HepG2 (cell line): Measurements from ENCODE around the gene CBX2. TPM values are rescaled to one million over a fixed set of nuclear protein-coding genes. Genes with fewer than 3 reads are reported as not detected.
A peak's percentile ranks its signal among the peaks of the same experiment; 100 is the strongest.

Experiments used
- ARID2 ChIP-seq: sonication (generic); formaldehyde crosslinking; IDR thresholded peaks from 2 replicates; pipeline ENCODE4 v1.8.1; 2022; ENCODE audit warnings: mild to moderate bottlenecking, missing genetic modification reagents, borderline replicate concordance
- BORCS8-MEF2B ChIP-seq: sonication (generic); formaldehyde crosslinking; IDR thresholded peaks from 2 replicates; pipeline ENCODE4 v1.8.0; 2022; ENCODE audit warnings: mild to moderate bottlenecking, missing genetic modification reagents
- CENPT ChIP-seq: sonication (generic); formaldehyde crosslinking; IDR thresholded peaks from 2 replicates; pipeline ENCODE4 v1.8.0; 2022; ENCODE audit warnings: low read depth, mild to moderate bottlenecking, moderate library complexity, missing genetic modification reagents
- EZH2 ChIP-seq: conservative IDR thresholded peaks from 2 replicates; pipeline ENCODE4 v1.6.1; 2012; ENCODE audit warnings: mild to moderate bottlenecking, low read depth, low read length, moderate library complexity
- HOXA7 ChIP-seq: sonication (generic); formaldehyde crosslinking; IDR thresholded peaks from 2 replicates; pipeline ENCODE4 v1.8.1; 2022; ENCODE audit warnings: mild to moderate bottlenecking, missing genetic modification reagents, moderate library complexity
- KDM5B ChIP-seq: sonication (generic); formaldehyde crosslinking; IDR thresholded peaks from 2 replicates; pipeline ENCODE4 v1.4.0; 2020; ENCODE audit warnings: missing genetic modification reagents, mild to moderate bottlenecking, borderline replicate concordance
- MAX ChIP-seq: IDR thresholded peaks from 2 replicates; pipeline ENCODE4 v1.6.1; 2012; ENCODE audit warnings: inconsistent platforms
- NR3C1 ChIP-seq: sonication (generic); formaldehyde crosslinking; IDR thresholded peaks from 2 replicates; pipeline ENCODE4 v1.4.0; 2020; ENCODE audit warnings: missing genetic modification reagents
- RORA ChIP-seq: sonication (generic); formaldehyde crosslinking; IDR thresholded peaks from 2 replicates; pipeline ENCODE4 v1.5.0; 2020; ENCODE audit warnings: mild to moderate bottlenecking, missing genetic modification reagents, moderate library complexity
- SAFB2 ChIP-seq: sonication (generic); formaldehyde crosslinking; IDR thresholded peaks from 2 replicates; pipeline ENCODE4 v1.5.1; 2020; ENCODE audit warnings: missing genetic modification reagents, low read depth, mild to moderate bottlenecking, borderline replicate concordance
- TAF1 ChIP-seq: sonication (generic); formaldehyde crosslinking; IDR thresholded peaks from 2 replicates; pipeline ENCODE4 v1.4.0; 2020; ENCODE audit warnings: missing genetic modification reagents
- ZFP41 ChIP-seq: sonication (generic); formaldehyde crosslinking; IDR thresholded peaks from 2 replicates; pipeline ENCODE4 v1.4.0; 2020; ENCODE audit warnings: mild to moderate bottlenecking, missing genetic modification reagents, borderline replicate concordance
- ZFYVE20 ChIP-seq: sonication (generic); formaldehyde crosslinking; IDR thresholded peaks from 2 replicates; pipeline ENCODE4 v1.8.0; 2023; ENCODE audit warnings: low read depth, mild to moderate bottlenecking, moderate library complexity, missing genetic modification reagents, borderline replicate concordance
- ZHX1 ChIP-seq: sonication (generic); formaldehyde crosslinking; IDR thresholded peaks from 2 replicates; pipeline ENCODE4 v1.8.1; 2022; ENCODE audit warnings: low read depth, mild to moderate bottlenecking, missing genetic modification reagents
- ZNF207 ChIP-seq: fragments of 450-650 bp; IDR thresholded peaks from 2 replicates; pipeline ENCODE4 v1.6.1; 2016; ENCODE audit warnings: antibody characterized with exemption, borderline replicate concordance
- polyA plus RNA-seq, 8 experiments: library from polyadenylated mRNA; depleted of rRNA in 3 of 8; stranded (reverse) in 7 of 8; unstranded in 1 of 8; fragments of >200 nt; fragmentation: Illumina TruSeq in 4 of 8; extraction: Trizol in 4 of 8; gene quantifications; 2 replicates each; pipeline versions ENCODE4 v1.2.1 to v1.2.3, GENCODE V29; 2011 to 2016; ENCODE audit warnings: low read depth in 4 of 8, missing spikeins in 1 of 8, mixed read lengths in 1 of 8; ENCODE audit not compliant: insufficient read depth in 1 of 8
- total RNA-seq, 5 experiments: library from RNA; depleted of rRNA; stranded (reverse); fragments of >200 nt; fragmentation: Illumina TruSeq; extraction: Trizol; gene quantifications; 2 replicates each; pipeline ENCODE4 v1.2.3, GENCODE V29; 2016; ENCODE audit warnings: low read depth in 1 of 5
- TF ChIP-seq, protein P1 (sequence below): sonication (generic); formaldehyde crosslinking; IDR thresholded peaks from 2 replicates; pipeline ENCODE4 v1.8.0; 2022; ENCODE audit warnings: mild to moderate bottlenecking, missing genetic modification reagents, moderate library complexity
- TF ChIP-seq, protein P2 (sequence below), 2 experiments: sonication (generic) in 1 of 2; formaldehyde crosslinking in 1 of 2; IDR thresholded peaks; 2 replicates each; pipeline versions ENCODE4 v1.4.0 to v1.6.1; 2016 to 2020; ENCODE audit warnings: borderline replicate concordance in 1 of 2, low read depth in 1 of 2, mild to moderate bottlenecking in 1 of 2, missing genetic modification reagents in 1 of 2
- TF ChIP-seq, protein P3 (sequence below): sonication (generic); formaldehyde crosslinking; IDR thresholded peaks from 2 replicates; pipeline ENCODE4 v1.5.0; 2020; ENCODE audit warnings: missing genetic modification reagents
- TF ChIP-seq, protein P4 (sequence below): sonication (generic); formaldehyde crosslinking; IDR thresholded peaks from 2 replicates; pipeline ENCODE4 v1.4.0; 2020; ENCODE audit warnings: missing genetic modification reagents

The CBX2 gene
- total and polyA plus RNA-seq, 2 of the 13 experiments (the other 11 are each of a cell fraction or from before 2014, with no cell fraction given), result 14.5 to 31.1 TPM

GRCh38 chr17:79742951-79743476, 34.9 kb upstream of the CBX2 start (continued):
- TF ChIP-seq ZHX1 (0 out of 2 replicates have a peak, but pooled peaks have one; percentile 40), MAX (peak; percentile 78), KDM5B (CRISPR knock-in tag) (peak; percentile 88), HOXA7 (no peak), ZNF207 (no peak), TAF1 (CRISPR knock-in tag) (peak; percentile 50), NR3C1 (no peak), BORCS8-MEF2B (CRISPR knock-in tag) (no peak; the same call in 1 of the 2 replicates), EZH2 (no peak), ZFP41 (no peak), RORA (no peak), ZFYVE20 (CRISPR knock-in tag) (no peak), SAFB2 (CRISPR knock-in tag) (no peak; the same call in 1 of the 2 replicates), ARID2 (no peak), CENPT (no peak)
- TF ChIP-seq, protein P1, sequence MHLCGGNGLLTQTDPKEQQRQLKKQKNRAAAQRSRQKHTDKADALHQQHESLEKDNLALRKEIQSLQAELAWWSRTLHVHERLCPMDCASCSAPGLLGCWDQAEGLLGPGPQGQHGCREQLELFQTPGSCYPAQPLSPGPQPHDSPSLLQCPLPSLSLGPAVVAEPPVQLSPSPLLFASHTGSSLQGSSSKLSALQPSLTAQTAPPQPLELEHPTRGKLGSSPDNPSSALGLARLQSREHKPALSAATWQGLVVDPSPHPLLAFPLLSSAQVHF (CRISPR knock-in tag), result no peak
- TF ChIP-seq, protein P2, sequence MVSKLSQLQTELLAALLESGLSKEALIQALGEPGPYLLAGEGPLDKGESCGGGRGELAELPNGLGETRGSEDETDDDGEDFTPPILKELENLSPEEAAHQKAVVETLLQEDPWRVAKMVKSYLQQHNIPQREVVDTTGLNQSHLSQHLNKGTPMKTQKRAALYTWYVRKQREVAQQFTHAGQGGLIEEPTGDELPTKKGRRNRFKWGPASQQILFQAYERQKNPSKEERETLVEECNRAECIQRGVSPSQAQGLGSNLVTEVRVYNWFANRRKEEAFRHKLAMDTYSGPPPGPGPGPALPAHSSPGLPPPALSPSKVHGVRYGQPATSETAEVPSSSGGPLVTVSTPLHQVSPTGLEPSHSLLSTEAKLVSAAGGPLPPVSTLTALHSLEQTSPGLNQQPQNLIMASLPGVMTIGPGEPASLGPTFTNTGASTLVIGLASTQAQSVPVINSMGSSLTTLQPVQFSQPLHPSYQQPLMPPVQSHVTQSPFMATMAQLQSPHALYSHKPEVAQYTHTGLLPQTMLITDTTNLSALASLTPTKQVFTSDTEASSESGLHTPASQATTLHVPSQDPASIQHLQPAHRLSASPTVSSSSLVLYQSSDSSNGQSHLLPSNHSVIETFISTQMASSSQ (IDR thresholded peaks at IDR 0.05; ENCODE audit: low read depth), result no peak
- TF ChIP-seq, protein P2 (CRISPR knock-in tag; IDR thresholded peaks at IDR 0.05; ENCODE audit: borderline replicate concordance), result peak; percentile 49; the same call in 1 of the 2 replicates
- TF ChIP-seq, protein P3, sequence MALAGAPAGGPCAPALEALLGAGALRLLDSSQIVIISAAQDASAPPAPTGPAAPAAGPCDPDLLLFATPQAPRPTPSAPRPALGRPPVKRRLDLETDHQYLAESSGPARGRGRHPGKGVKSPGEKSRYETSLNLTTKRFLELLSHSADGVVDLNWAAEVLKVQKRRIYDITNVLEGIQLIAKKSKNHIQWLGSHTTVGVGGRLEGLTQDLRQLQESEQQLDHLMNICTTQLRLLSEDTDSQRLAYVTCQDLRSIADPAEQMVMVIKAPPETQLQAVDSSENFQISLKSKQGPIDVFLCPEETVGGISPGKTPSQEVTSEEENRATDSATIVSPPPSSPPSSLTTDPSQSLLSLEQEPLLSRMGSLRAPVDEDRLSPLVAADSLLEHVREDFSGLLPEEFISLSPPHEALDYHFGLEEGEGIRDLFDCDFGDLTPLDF, result no peak
- TF ChIP-seq, protein P4, sequence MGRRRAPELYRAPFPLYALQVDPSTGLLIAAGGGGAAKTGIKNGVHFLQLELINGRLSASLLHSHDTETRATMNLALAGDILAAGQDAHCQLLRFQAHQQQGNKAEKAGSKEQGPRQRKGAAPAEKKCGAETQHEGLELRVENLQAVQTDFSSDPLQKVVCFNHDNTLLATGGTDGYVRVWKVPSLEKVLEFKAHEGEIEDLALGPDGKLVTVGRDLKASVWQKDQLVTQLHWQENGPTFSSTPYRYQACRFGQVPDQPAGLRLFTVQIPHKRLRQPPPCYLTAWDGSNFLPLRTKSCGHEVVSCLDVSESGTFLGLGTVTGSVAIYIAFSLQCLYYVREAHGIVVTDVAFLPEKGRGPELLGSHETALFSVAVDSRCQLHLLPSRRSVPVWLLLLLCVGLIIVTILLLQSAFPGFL (CRISPR knock-in tag), result no peak
